Type B pancreatic cell (in vitro differentiated cells): ENCODE data around the gene WRNIP1. TPM values are rescaled to one million over a fixed set of nuclear protein-coding genes. Genes with fewer than 3 reads are reported as not detected.

ENCODE experiments used
- DNase-seq: peaks from one replicate; pipeline ENCODE4 v3.0.0; 2021; ENCODE audit warnings: mixed read lengths; ENCODE audit not compliant: unreplicated experiment; ENCODE audit errors: extremely low spot score
- H3K27ac Mint-ChIP-seq: 2 replicates; pipeline ENCODE4 v1.8.0; 2021; ENCODE audit warnings: mild to moderate bottlenecking, mixed read lengths
- H3K27me3 Mint-ChIP-seq: 2 replicates; pipeline ENCODE4 v1.8.0; 2021; ENCODE audit warnings: mixed read lengths
- H3K36me3 Mint-ChIP-seq: 2 replicates; pipeline ENCODE4 v1.8.0; 2021; ENCODE audit warnings: mixed read lengths
- H3K4me1 Mint-ChIP-seq: one replicate; pipeline ENCODE4 v1.8.0; 2021; ENCODE audit warnings: mixed read lengths; ENCODE audit not compliant: unreplicated experiment
- H3K4me3 Mint-ChIP-seq: 2 replicates; pipeline ENCODE4 v1.8.0; 2021; ENCODE audit warnings: mild to moderate bottlenecking, mixed read lengths
- H3K9me3 Mint-ChIP-seq: 2 replicates; pipeline ENCODE4 v1.8.0; 2021; ENCODE audit warnings: mixed read lengths
- total RNA-seq: library from RNA; stranded (reverse); gene quantifications from 2 replicates; pipeline ENCODE4 v1.2.1, GENCODE V29; 2021; ENCODE audit warnings: low replicate concordance
- TF ChIP-seq, protein P1 (sequence below): fragments of 200-600 bp; sonication (generic); conservative IDR thresholded peaks from 2 replicates; pipeline ENCODE4 v1.5.0; 2021; ENCODE audit warnings: antibody characterized with exemption, mild to moderate bottlenecking

Gene WRNIP1
- total RNA-seq, 1 donor from 2014 or later: 41.2 TPM

DNA sequence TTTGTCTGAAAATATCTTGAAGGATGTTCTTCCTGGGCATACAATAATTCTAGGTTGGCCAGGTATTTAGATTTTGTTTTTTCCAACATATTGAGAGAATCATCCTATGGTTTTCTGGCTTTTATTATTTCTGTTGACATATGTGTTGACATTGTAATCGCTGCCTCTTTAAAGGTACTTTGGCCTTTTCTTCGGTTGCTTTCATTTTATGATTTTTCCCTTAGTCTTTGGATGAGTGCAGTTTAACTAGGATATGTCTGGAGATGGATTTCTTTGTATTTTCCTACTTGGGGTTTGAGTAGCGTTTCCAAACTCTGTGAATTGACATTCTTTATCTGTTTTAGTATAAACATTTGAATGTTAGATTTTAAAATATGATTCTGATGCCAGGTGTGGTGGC is 65.0 kb downstream of the WRNIP1 start:
- Mint-ChIP-seq H3K9me3 (no peaks in the 10 kb centered on the region), H3K4me1 (no peaks in the 10 kb centered on the region), H3K27me3 (no peaks in the 10 kb centered on the region), H3K27ac (no peak overlapping the region), H3K4me3 (no peak overlapping the region), H3K36me3 (peaks cover 12% of the 10 kb centered on the region)
- TF ChIP-seq, protein P1, sequence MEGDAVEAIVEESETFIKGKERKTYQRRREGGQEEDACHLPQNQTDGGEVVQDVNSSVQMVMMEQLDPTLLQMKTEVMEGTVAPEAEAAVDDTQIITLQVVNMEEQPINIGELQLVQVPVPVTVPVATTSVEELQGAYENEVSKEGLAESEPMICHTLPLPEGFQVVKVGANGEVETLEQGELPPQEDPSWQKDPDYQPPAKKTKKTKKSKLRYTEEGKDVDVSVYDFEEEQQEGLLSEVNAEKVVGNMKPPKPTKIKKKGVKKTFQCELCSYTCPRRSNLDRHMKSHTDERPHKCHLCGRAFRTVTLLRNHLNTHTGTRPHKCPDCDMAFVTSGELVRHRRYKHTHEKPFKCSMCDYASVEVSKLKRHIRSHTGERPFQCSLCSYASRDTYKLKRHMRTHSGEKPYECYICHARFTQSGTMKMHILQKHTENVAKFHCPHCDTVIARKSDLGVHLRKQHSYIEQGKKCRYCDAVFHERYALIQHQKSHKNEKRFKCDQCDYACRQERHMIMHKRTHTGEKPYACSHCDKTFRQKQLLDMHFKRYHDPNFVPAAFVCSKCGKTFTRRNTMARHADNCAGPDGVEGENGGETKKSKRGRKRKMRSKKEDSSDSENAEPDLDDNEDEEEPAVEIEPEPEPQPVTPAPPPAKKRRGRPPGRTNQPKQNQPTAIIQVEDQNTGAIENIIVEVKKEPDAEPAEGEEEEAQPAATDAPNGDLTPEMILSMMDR: no peak
- DNase-seq: no peak

DNA sequence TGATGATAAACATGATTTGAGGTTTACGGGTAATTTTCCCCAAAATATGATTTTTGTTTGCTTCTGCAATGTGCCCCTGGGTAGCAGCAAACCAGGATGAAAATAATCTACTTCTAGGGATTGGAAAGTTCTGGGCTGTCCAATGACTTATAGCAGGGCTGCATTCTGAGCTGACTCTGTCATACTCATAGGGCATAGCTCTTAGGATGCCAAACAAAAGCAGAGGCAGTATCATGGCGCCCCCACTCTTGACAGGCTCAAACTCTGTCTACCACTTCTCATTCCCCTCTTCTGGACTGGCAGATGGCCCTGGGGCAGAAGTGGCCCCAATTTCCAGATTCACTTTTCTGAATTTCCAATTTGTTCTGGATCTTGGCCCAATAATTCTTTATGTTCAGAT is 66.2 kb downstream of the WRNIP1 start:
- TF ChIP-seq, protein P1: no peak
- DNase-seq: no peak
- H3K4me1 Mint-ChIP-seq: no peaks in the 10 kb centered on the region
- peaks cover 11% of the 10 kb centered on the region for H3K36me3 Mint-ChIP-seq
- H3K27ac Mint-ChIP-seq: no peak overlapping the region
- H3K27me3 Mint-ChIP-seq: no peaks in the 10 kb centered on the region
- H3K4me3 Mint-ChIP-seq: no peak overlapping the region
- H3K9me3 Mint-ChIP-seq: no peaks in the 10 kb centered on the region

DNA sequence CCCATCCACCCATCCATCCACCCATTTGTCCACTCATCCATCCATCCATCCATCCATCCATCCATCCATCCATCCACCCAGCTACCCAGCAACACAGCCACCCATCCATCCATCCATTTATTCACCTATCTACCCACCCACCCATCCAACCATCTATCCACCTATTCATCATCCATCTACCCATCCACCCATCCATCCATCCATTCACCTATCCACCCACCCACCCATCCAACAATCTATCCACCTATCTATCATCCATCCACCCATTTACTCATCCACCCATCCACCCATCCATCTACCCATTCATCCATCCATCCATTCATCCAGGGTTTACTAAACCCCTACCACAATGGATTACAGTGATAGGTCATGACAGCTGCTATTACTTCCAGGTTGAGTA is 69.1 kb downstream of the WRNIP1 start:
- DNase-seq: no peak
- TF ChIP-seq, protein P1: no peak
- H3K36me3 Mint-ChIP-seq: peaks cover 15% of the 10 kb centered on the region
- no peak overlapping the region for H3K27ac Mint-ChIP-seq
- H3K27me3 Mint-ChIP-seq: no peaks in the 10 kb centered on the region
- H3K4me3 Mint-ChIP-seq: no peak overlapping the region
- no peaks in the 10 kb centered on the region for H3K9me3 Mint-ChIP-seq
- no peaks in the 10 kb centered on the region for H3K4me1 Mint-ChIP-seq

Other genes starting within 250 kb of the WRNIP1 start
- gene MYLK4, start 14.5 kb upstream of the WRNIP1 start, total RNA-seq: 0.29 and 0.65 TPM in 2 replicates
- gene SERPINB1, start 76.5 kb downstream of the WRNIP1 start, total RNA-seq: 31.2 and 52.0 TPM in 2 replicates
- 6.0 and 6.5 TPM in 2 replicates for gene SERPINB9, start 137.9 kb downstream of the WRNIP1 start, total RNA-seq
- gene SERPINB6, start 206.2 kb downstream of the WRNIP1 start, total RNA-seq: 57.5 and 61.2 TPM in 2 replicates
- 19.1 and 19.5 TPM in 2 replicates for gene NQO2, start 234.5 kb downstream of the WRNIP1 start, total RNA-seq